Small intestine (tissue), 7 donors: Measurements from ENCODE around the gene EDIL3. TPM values are rescaled to one million over a fixed set of nuclear protein-coding genes. Genes with fewer than 3 reads are reported as not detected.
"Not testable (repeated sequence)": the region's sequence is repeated elsewhere in the genome, so short reads cannot be mapped to it uniquely, and the experiment has no call there.

Experiments used
- DNase-seq, 2 donors: peaks; one replicate each; pipeline versions ENCODE4 v3.0.0 to v3.0.0-alpha.2; 2013
- FAIRE-seq: peaks from 2 replicates; lab custom pipeline; 2012; peaks lifted over from hg19 to GRCh38; lab: Jason Lieb, UNC
- H3K27ac ChIP-seq, 3 donors: one replicate each; pipeline ENCODE4 v1.5.1; 2013; ENCODE audit warnings: low read length in 2 of 3, mild to moderate bottlenecking in 2 of 3, control low read depth in 1 of 3, inconsistent platforms in 1 of 3, low read depth in 1 of 3, moderate library complexity in 1 of 3
- H3K27me3 ChIP-seq, 3 donors: one replicate each; pipeline ENCODE4 v1.6.1; 2013; ENCODE audit warnings: low read length in 3 of 3, inconsistent platforms in 1 of 3; ENCODE audit not compliant: control insufficient read depth in 3 of 3, insufficient read depth in 3 of 3
- H3K36me3 ChIP-seq, 3 donors: one replicate each; pipeline ENCODE4 v1.6.1; 2013; ENCODE audit warnings: low read length in 3 of 3, inconsistent platforms in 1 of 3, low read depth in 1 of 3, mild to moderate bottlenecking in 1 of 3, moderate library complexity in 1 of 3; ENCODE audit not compliant: control insufficient read depth in 3 of 3, insufficient read depth in 2 of 3
- H3K4me1 ChIP-seq, 3 donors: one replicate each; pipeline ENCODE4 v1.6.1; 2013; ENCODE audit warnings: low read length in 2 of 3, inconsistent platforms in 1 of 3, low read depth in 1 of 3, mild to moderate bottlenecking in 1 of 3, moderate library complexity in 1 of 3; ENCODE audit not compliant: control insufficient read depth in 3 of 3, insufficient read depth in 2 of 3
- H3K4me3 ChIP-seq, 3 donors: one replicate each; pipeline ENCODE4 v1.5.1; 2013; ENCODE audit warnings: low read length in 3 of 3, control low read depth in 1 of 3, inconsistent platforms in 1 of 3, low read depth in 1 of 3, mild to moderate bottlenecking in 1 of 3, moderate library complexity in 1 of 3
- H3K9me3 ChIP-seq, 2 donors: one replicate each; pipeline ENCODE4 v1.6.1; 2013; ENCODE audit warnings: low read depth in 1 of 2, low read length in 1 of 2; ENCODE audit not compliant: control insufficient read depth in 2 of 2, insufficient read depth in 1 of 2
- whole genome bisulfite sequencing, 3 donors: extraction: QIAGEN DNeasy Blood & Tissue Kit; methylation state at CpG; one replicate each; pipeline ENCODE4 v1.1.7; 2013; 5-methylcytosine and 5-hydroxymethylcytosine counted together
- polyA plus RNA-seq, 4 donors: library from polyadenylated mRNA; stranded (reverse) in 3 of 4; unstranded in 1 of 4; fragments of 200-250 nt in 3 of 4; fragments of 120-200 nt in 1 of 4; gene quantifications; one replicate each; pipeline versions ENCODE4 v1.2.1 to v1.2.3, GENCODE V29; 2013
- donor health status: healthy with polysubstance abuse.
- donor health status: control.
- donor health status: control.
- donor health status: Bipolar disorder and iron deficiency.
- donor health status: healthy.

Gene EDIL3
- polyA plus RNA-seq, 4 donors: 1.6 to 24.6 (median 5.1) TPM; not detected in 1

- no peaks in the 10 kb centered on the region for H3K9me3 ChIP-seq
- no peaks in the 10 kb centered on the region for H3K4me1 ChIP-seq
- DNase-seq (no peak), FAIRE-seq (no peak)
- no peak overlapping the region for H3K27ac ChIP-seq
- no peaks in the 10 kb centered on the region for H3K27me3 ChIP-seq
- no peak overlapping the region for H3K4me3 ChIP-seq
- 85 to 94% (median 89%) methylated on average over 3 of the region's 3 CpGs for WGBS, 3 donors
- H3K36me3 ChIP-seq: no peaks in the 10 kb centered on the region
Observed at GRCh38 chr5:84303315-84303714, 81.4 kb downstream of the EDIL3 start.

GRCh38 chr5:84301535-84301934 lies 83.1 kb downstream of the EDIL3 start:
- H3K4me1 ChIP-seq: no peaks in the 10 kb centered on the region
- H3K27ac ChIP-seq: no peak overlapping the region
- no peaks in the 10 kb centered on the region for H3K27me3 ChIP-seq
- 71 to 85% (median 75%) methylated on average over 1 of the region's 1 CpG for WGBS, 3 donors
- H3K36me3 ChIP-seq: no peaks in the 10 kb centered on the region
- no peaks in the 10 kb centered on the region for H3K9me3 ChIP-seq
- no peak overlapping the region for H3K4me3 ChIP-seq
- no peak for FAIRE-seq
- DNase-seq: no peak

GRCh38 chr5:84299959-84300358 lies 84.7 kb downstream of the EDIL3 start:
- Histone ChIP-seq H3K4me1 (no peaks in the 10 kb centered on the region), H3K4me3 (no peak overlapping the region), H3K9me3 (no peaks in the 10 kb centered on the region), H3K27me3 (no peaks in the 10 kb centered on the region), H3K27ac (no peak overlapping the region), H3K36me3 (no peaks in the 10 kb centered on the region)
- 20 to 54% (median 25%) methylated on average over 1 of the region's 1 CpG for WGBS, 3 donors
- DNase-seq (no peak), FAIRE-seq (no peak)

- H3K27me3 ChIP-seq: no peaks in the 10 kb centered on the region
- no peak overlapping the region for H3K27ac ChIP-seq
- no peaks in the 10 kb centered on the region for H3K4me1 ChIP-seq
- no peak for DNase-seq
- FAIRE-seq: no peak
- H3K9me3 ChIP-seq: no peaks in the 10 kb centered on the region
- no peaks in the 10 kb centered on the region for H3K36me3 ChIP-seq
- H3K4me3 ChIP-seq: no peak overlapping the region
- 80 to 89% (median 84%) methylated on average over 4 of the region's 4 CpGs for WGBS, 3 donors
Observed at GRCh38 chr5:84298628-84299027, 86.1 kb downstream of the EDIL3 start.

- H3K27me3 ChIP-seq, H3K36me3 ChIP-seq, H3K4me1 ChIP-seq, DNase-seq, FAIRE-seq, H3K27ac ChIP-seq, H3K9me3 ChIP-seq, H3K4me3 ChIP-seq: not testable (repeated sequence)
- WGBS, 3 donors: 46 to 57% (median 47%) methylated on average over 4 of the region's 4 CpGs
Observed at GRCh38 chr5:84297641-84298040, 87.0 kb downstream of the EDIL3 start.

- 69 to 76% (median 70%) methylated on average over 14 of the region's 14 CpGs for WGBS, 3 donors
- no peak for DNase-seq
- FAIRE-seq: no peak
- Histone ChIP-seq H3K4me3 (no peak overlapping the region), H3K27me3 (no peaks in the 10 kb centered on the region), H3K27ac (no peak overlapping the region), H3K36me3 (no peaks in the 10 kb centered on the region), H3K4me1 (no peaks in the 10 kb centered on the region), H3K9me3 (no peaks in the 10 kb centered on the region)
Observed at GRCh38 chr5:84292788-84293653, 91.7 kb downstream of the EDIL3 start.

GRCh38 chr5:84292000-84292642 lies 92.6 kb downstream of the EDIL3 start:
- H3K4me1 ChIP-seq: no peaks in the 10 kb centered on the region
- no peak overlapping the region for H3K27ac ChIP-seq
- H3K27me3 ChIP-seq: no peaks in the 10 kb centered on the region
- DNase-seq: no peak
- WGBS, 3 donors: 78 to 91% (median 80%) methylated on average over 1 of the region's 1 CpG
- FAIRE-seq: no peak
- no peak overlapping the region for H3K4me3 ChIP-seq
- no peaks in the 10 kb centered on the region for H3K9me3 ChIP-seq
- no peaks in the 10 kb centered on the region for H3K36me3 ChIP-seq

GRCh38 chr5:84290673-84291072 lies 94.0 kb downstream of the EDIL3 start:
- DNase-seq (no peak), FAIRE-seq (no peak)
- 77 to 86% (median 79%) methylated on average over 2 of the region's 2 CpGs for WGBS, 3 donors
- no peaks in the 10 kb centered on the region for H3K4me1 ChIP-seq
- H3K4me3 ChIP-seq: no peak overlapping the region
- no peaks in the 10 kb centered on the region for H3K36me3 ChIP-seq
- H3K27me3 ChIP-seq: no peaks in the 10 kb centered on the region
- no peak overlapping the region for H3K27ac ChIP-seq
- no peaks in the 10 kb centered on the region for H3K9me3 ChIP-seq
